ENCODE measurements around the gene BMPR2.
"Not testable (repeated sequence)": the region's sequence is repeated elsewhere in the genome, so short reads cannot be mapped to it uniquely, and the experiment has no call there.

The BMPR2 gene

GRCh38 chr2:202436626-202437025 is 60.5 kb downstream of the BMPR2 start:
- H3K27ac ChIP-seq (ENCODE audit: low read depth, low read length) = no peak overlapping the region
- H3K9ac ChIP-seq (ENCODE audit: low read length) = no peak overlapping the region
- H3K4me3 ChIP-seq (ENCODE audit: low read length) = no peak overlapping the region
- no peaks in the 10 kb centered on the region for H3K27me3 ChIP-seq (ENCODE audit: control insufficient read depth, insufficient read depth, low read length)
- no peaks in the 10 kb centered on the region for H3K4me1 ChIP-seq (ENCODE audit: control insufficient read depth, insufficient read depth, low read length)
- H3K36me3 ChIP-seq (ENCODE audit: control insufficient read depth, insufficient read depth, low read length) = no peaks in the 10 kb centered on the region

GRCh38 chr2:202440117-202440516 is 64.0 kb downstream of the BMPR2 start:
- not testable (repeated sequence) for H3K27ac ChIP-seq (ENCODE audit: low read depth, low read length); H3K9ac ChIP-seq (ENCODE audit: low read length); H3K4me1 ChIP-seq (ENCODE audit: control insufficient read depth, insufficient read depth, low read length); H3K27me3 ChIP-seq (ENCODE audit: control insufficient read depth, insufficient read depth, low read length); H3K36me3 ChIP-seq (ENCODE audit: control insufficient read depth, insufficient read depth, low read length); H3K4me3 ChIP-seq (ENCODE audit: low read length)

- H3K27me3 ChIP-seq (ENCODE audit: control insufficient read depth, insufficient read depth, low read length) = no peaks in the 10 kb centered on the region
- no peaks in the 10 kb centered on the region for H3K4me1 ChIP-seq (ENCODE audit: control insufficient read depth, insufficient read depth, low read length)
- no peak overlapping the region for H3K4me3 ChIP-seq (ENCODE audit: low read length)
- no peak overlapping the region for H3K9ac ChIP-seq (ENCODE audit: low read length)
- H3K27ac ChIP-seq (ENCODE audit: low read depth, low read length) = no peak overlapping the region
- H3K36me3 ChIP-seq (ENCODE audit: control insufficient read depth, insufficient read depth, low read length) = no peaks in the 10 kb centered on the region
These were observed 66.8 kb downstream of the BMPR2 start for GRCh38 chr2:202442882-202443281.

GRCh38 chr2:202444000-202444399 is 67.9 kb downstream of the BMPR2 start:
- Histone ChIP-seq H3K9ac (ENCODE audit: low read length) (no peak overlapping the region), H3K27me3 (ENCODE audit: control insufficient read depth, insufficient read depth, low read length) (no peaks in the 10 kb centered on the region), H3K4me3 (ENCODE audit: low read length) (no peak overlapping the region), H3K27ac (ENCODE audit: low read depth, low read length) (no peak overlapping the region), H3K4me1 (ENCODE audit: control insufficient read depth, insufficient read depth, low read length) (no peaks in the 10 kb centered on the region), H3K36me3 (ENCODE audit: control insufficient read depth, insufficient read depth, low read length) (no peaks in the 10 kb centered on the region)

GRCh38 chr2:202449344-202449743 is 73.2 kb downstream of the BMPR2 start:
- no peak overlapping the region for H3K27ac ChIP-seq (ENCODE audit: low read depth, low read length)
- H3K9ac ChIP-seq (ENCODE audit: low read length) = no peak overlapping the region

GRCh38 chr2:202450785-202451184 is 74.7 kb downstream of the BMPR2 start:
- H3K27me3 ChIP-seq (ENCODE audit: control insufficient read depth, insufficient read depth, low read length) = no peaks in the 10 kb centered on the region
- H3K27ac ChIP-seq (ENCODE audit: low read depth, low read length) = no peak overlapping the region

More at GRCh38 chr2:202449344-202449743, 73.2 kb downstream of the BMPR2 start:
- Histone ChIP-seq H3K4me1 (ENCODE audit: control insufficient read depth, insufficient read depth, low read length) (no peaks in the 10 kb centered on the region), H3K4me3 (ENCODE audit: low read length) (no peak overlapping the region), H3K27me3 (ENCODE audit: control insufficient read depth, insufficient read depth, low read length) (no peaks in the 10 kb centered on the region), H3K36me3 (ENCODE audit: control insufficient read depth, insufficient read depth, low read length) (no peaks in the 10 kb centered on the region)

GRCh38 chr2:202452744-202453143 is 76.6 kb downstream of the BMPR2 start:
- no peak overlapping the region for H3K27ac ChIP-seq (ENCODE audit: low read depth, low read length)
- no peak overlapping the region for H3K4me3 ChIP-seq (ENCODE audit: low read length)
- no peak overlapping the region for H3K9ac ChIP-seq (ENCODE audit: low read length)
- no peaks in the 10 kb centered on the region for H3K4me1 ChIP-seq (ENCODE audit: control insufficient read depth, insufficient read depth, low read length)
- no peaks in the 10 kb centered on the region for H3K36me3 ChIP-seq (ENCODE audit: control insufficient read depth, insufficient read depth, low read length)
- H3K27me3 ChIP-seq (ENCODE audit: control insufficient read depth, insufficient read depth, low read length) = no peaks in the 10 kb centered on the region

More at GRCh38 chr2:202450785-202451184, 74.7 kb downstream of the BMPR2 start:
- Histone ChIP-seq H3K4me1 (ENCODE audit: control insufficient read depth, insufficient read depth, low read length) (no peaks in the 10 kb centered on the region), H3K9ac (ENCODE audit: low read length) (no peak overlapping the region), H3K36me3 (ENCODE audit: control insufficient read depth, insufficient read depth, low read length) (no peaks in the 10 kb centered on the region), H3K4me3 (ENCODE audit: low read length) (no peak overlapping the region)

GRCh38 chr2:202454536-202454935 is 78.4 kb downstream of the BMPR2 start:
- H3K36me3 ChIP-seq (ENCODE audit: control insufficient read depth, insufficient read depth, low read length) = no peaks in the 10 kb centered on the region

GRCh38 chr2:202455114-202455513 is 79.0 kb downstream of the BMPR2 start:
- no peaks in the 10 kb centered on the region for H3K4me1 ChIP-seq (ENCODE audit: control insufficient read depth, insufficient read depth, low read length)
- H3K4me3 ChIP-seq (ENCODE audit: low read length) = no peak overlapping the region
- no peak overlapping the region for H3K27ac ChIP-seq (ENCODE audit: low read depth, low read length)
- H3K27me3 ChIP-seq (ENCODE audit: control insufficient read depth, insufficient read depth, low read length) = no peaks in the 10 kb centered on the region
- H3K36me3 ChIP-seq (ENCODE audit: control insufficient read depth, insufficient read depth, low read length) = no peaks in the 10 kb centered on the region
- no peak overlapping the region for H3K9ac ChIP-seq (ENCODE audit: low read length)

More at GRCh38 chr2:202454536-202454935, 78.4 kb downstream of the BMPR2 start:
- H3K9ac ChIP-seq (ENCODE audit: low read length) = no peak overlapping the region
- no peak overlapping the region for H3K4me3 ChIP-seq (ENCODE audit: low read length)
- no peak overlapping the region for H3K27ac ChIP-seq (ENCODE audit: low read depth, low read length)
- no peaks in the 10 kb centered on the region for H3K4me1 ChIP-seq (ENCODE audit: control insufficient read depth, insufficient read depth, low read length)
- no peaks in the 10 kb centered on the region for H3K27me3 ChIP-seq (ENCODE audit: control insufficient read depth, insufficient read depth, low read length)

GRCh38 chr2:202460119-202460518 is 84.0 kb downstream of the BMPR2 start:
- H3K36me3 ChIP-seq (ENCODE audit: control insufficient read depth, insufficient read depth, low read length) = no peaks in the 10 kb centered on the region
- H3K9ac ChIP-seq (ENCODE audit: low read length) = no peak overlapping the region
- no peak overlapping the region for H3K27ac ChIP-seq (ENCODE audit: low read depth, low read length)
- no peaks in the 10 kb centered on the region for H3K27me3 ChIP-seq (ENCODE audit: control insufficient read depth, insufficient read depth, low read length)
- no peaks in the 10 kb centered on the region for H3K4me1 ChIP-seq (ENCODE audit: control insufficient read depth, insufficient read depth, low read length)
- no peak overlapping the region for H3K4me3 ChIP-seq (ENCODE audit: low read length)

- Histone ChIP-seq H3K36me3 (ENCODE audit: control insufficient read depth, insufficient read depth, low read length) (no peaks in the 10 kb centered on the region), H3K27me3 (ENCODE audit: control insufficient read depth, insufficient read depth, low read length) (no peaks in the 10 kb centered on the region), H3K9ac (ENCODE audit: low read length) (no peak overlapping the region), H3K4me3 (ENCODE audit: low read length) (no peak overlapping the region), H3K4me1 (ENCODE audit: control insufficient read depth, insufficient read depth, low read length) (no peaks in the 10 kb centered on the region), H3K27ac (ENCODE audit: low read depth, low read length) (no peak overlapping the region)
These were observed 103.0 kb downstream of the BMPR2 start for GRCh38 chr2:202479090-202479489.

- H3K27ac ChIP-seq (ENCODE audit: low read depth, low read length) = no peak overlapping the region
- no peak overlapping the region for H3K4me3 ChIP-seq (ENCODE audit: low read length)
- H3K9ac ChIP-seq (ENCODE audit: low read length) = no peak overlapping the region
- H3K36me3 ChIP-seq (ENCODE audit: control insufficient read depth, insufficient read depth, low read length) = no peaks in the 10 kb centered on the region
- no peaks in the 10 kb centered on the region for H3K27me3 ChIP-seq (ENCODE audit: control insufficient read depth, insufficient read depth, low read length)
- H3K4me1 ChIP-seq (ENCODE audit: control insufficient read depth, insufficient read depth, low read length) = no peaks in the 10 kb centered on the region
These were observed 103.5 kb downstream of the BMPR2 start for GRCh38 chr2:202479610-202480009.

GRCh38 chr2:202486351-202486750 is 110.2 kb downstream of the BMPR2 start:
- Histone ChIP-seq H3K36me3 (ENCODE audit: control insufficient read depth, insufficient read depth, low read length) (no peaks in the 10 kb centered on the region), H3K27me3 (ENCODE audit: control insufficient read depth, insufficient read depth, low read length) (no peaks in the 10 kb centered on the region)

More at GRCh38 chr2:202486351-202486750, 110.2 kb downstream of the BMPR2 start:
- H3K9ac ChIP-seq (ENCODE audit: low read length) = no peak overlapping the region
- no peaks in the 10 kb centered on the region for H3K4me1 ChIP-seq (ENCODE audit: control insufficient read depth, insufficient read depth, low read length)
- no peak overlapping the region for H3K27ac ChIP-seq (ENCODE audit: low read depth, low read length)
- no peak overlapping the region for H3K4me3 ChIP-seq (ENCODE audit: low read length)
